ENCODE results near the gene AGPAT4. TPM values are rescaled to one million over a fixed set of nuclear protein-coding genes. Genes with fewer than 3 reads are reported as not detected.
"Not testable (repeated sequence)": the region's sequence is repeated elsewhere in the genome, so short reads cannot be mapped to it uniquely, and the experiment has no call there.

Gene AGPAT4
- total RNA-seq, 1 donor from 2014 or later = 73.2 TPM

- no peak for DNase-seq
Measured at GRCh38 chr6:161227004-161227960, 46.6 kb downstream of the AGPAT4 start.

- no peak for DNase-seq
Measured at GRCh38 chr6:161226009-161226964, 47.6 kb downstream of the AGPAT4 start.

GRCh38 chr6:161225681-161226008, 48.2 kb downstream of the AGPAT4 start:
- DNase-seq = no peak

DNA sequence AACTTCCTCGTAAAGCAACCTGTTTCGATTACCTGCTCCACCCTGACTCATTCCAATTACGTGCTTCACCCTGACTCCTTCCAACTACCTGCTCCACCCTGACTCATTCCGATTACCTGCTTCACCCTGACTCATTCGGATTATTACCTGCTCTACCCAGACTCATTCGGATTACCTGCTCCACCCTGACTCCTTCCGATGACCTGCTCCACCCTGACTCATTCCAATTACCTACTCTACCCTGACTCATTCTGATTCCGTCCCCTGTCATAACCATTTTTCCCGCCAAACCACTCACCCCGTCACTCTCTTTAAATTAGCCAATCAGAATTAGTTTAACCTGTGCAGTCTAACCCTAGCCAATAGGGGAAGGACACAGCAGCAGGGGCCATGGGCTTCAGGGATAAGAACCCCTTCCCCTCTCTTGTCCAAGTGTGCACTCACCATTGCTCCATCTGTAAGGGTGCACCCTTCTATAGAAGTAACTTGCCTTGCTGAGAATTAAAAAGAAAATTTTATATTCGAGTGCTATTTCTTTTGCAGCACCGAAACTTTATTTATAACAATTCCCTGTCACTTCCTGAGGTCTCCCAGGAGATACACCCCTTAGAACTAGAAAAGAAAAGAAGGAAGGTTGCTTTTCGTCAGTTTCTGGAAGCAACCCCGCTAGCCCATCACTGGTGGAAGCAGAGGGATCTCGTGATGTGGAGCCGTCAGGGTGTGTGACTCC, 48.7 kb downstream of the AGPAT4 start:
- DNase-seq = not testable (repeated sequence)

- no peak for DNase-seq
Measured at GRCh38 chr6:161223646-161224045, 50.2 kb downstream of the AGPAT4 start.

DNA sequence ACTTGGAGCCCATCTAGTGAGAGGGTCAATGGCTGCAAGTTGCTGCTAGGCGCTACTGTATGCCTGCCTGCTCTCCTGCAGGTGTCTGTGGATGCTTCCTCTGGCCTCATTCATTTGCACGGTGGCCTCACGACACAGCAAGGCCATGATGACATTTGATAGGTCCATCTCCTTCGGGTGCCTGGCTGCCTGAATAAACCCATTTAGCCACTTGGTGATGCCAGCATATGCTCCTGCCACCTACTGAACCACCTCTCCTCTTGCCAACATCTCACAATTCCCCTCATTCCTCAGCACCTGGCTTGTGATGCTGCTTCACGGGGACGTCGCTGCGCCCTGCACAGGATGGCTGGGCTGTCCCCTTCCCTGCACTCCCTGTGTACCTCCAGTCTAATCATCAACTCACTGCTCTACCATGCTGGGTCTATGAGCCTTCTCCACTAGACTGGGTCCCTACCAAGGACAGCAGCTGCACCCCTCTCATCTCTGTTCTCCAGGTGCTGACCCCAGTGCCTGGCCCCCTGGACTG, 51.1 kb downstream of the AGPAT4 start:
- DNase-seq = no peak

- DNase-seq = no peak
Measured at GRCh38 chr6:161220346-161220745, 53.5 kb downstream of the AGPAT4 start.

DNA sequence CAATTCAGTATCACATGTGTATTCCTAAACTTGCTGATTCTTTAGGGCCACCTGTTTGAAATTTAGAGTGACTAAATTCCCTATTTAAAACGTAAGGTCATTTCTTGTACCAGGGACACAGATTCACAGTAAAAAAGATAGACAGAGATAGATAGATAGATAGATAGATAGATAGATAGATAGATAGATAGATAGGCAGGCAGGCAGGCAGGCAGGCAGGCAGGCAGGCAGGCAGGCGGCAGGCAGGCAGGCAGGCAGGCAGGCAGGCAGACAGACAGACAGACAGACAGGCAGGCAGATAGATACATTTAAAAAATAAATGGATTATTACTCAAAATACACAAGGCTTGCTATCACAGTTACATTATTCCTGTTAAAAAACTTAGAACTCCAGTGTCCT, 54.2 kb downstream of the AGPAT4 start:
- no peak for DNase-seq

GRCh38 chr6:161218222-161218621, 55.6 kb downstream of the AGPAT4 start:
- no peak for DNase-seq

- DNase-seq = no peak
Measured at GRCh38 chr6:161217628-161218027, 56.2 kb downstream of the AGPAT4 start.

DNA sequence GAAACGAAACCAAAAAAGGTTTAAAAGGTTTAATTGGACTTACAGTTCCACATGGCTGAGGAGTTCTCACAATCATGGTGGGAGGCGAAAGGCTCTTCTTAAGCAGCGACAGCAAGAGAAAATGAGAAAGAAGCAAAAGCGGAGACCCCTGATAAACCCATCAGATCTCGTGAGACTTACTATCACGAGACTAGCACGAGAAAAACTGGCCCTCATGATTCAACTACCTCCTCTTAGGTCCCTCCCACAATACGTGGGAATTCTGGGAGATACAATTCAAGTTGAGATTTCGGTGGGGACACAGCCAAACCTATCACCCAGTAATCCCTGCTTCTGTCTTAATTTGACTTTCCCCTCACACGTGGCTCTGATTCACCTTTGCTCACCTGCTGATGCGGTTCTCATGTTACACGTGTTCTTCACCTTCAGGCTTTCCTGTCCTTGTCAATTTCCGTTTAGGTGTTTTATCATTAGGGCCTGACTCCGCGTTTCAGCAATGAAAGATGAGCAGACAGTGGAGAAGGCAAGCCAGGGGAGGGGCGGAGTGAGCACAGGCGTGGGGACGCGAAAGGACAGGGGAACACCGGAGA, 57.1 kb downstream of the AGPAT4 start:
- DNase-seq = no peak

GRCh38 chr6:161215876-161216615, 57.8 kb downstream of the AGPAT4 start:
- DNase-seq = no peak

DNA sequence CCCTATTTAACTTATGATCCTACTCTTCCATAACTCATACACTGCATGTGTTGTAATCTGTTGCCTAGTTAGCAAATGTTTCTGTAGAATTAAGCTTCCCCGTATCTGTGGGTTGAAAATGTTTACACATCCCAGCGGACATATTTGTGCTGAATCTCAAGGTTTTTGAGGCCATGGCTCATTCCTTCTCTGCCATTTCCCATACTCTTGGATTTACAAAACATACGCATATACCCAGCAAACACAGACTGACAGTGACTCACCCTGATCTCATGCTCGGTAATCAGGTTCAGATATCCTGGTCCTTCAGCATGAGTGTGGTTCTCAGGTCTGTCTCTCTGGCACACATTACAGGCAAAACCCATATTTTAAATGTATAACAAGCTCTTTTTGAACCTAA, 58.7 kb downstream of the AGPAT4 start:
- DNase-seq = no peak

DNA sequence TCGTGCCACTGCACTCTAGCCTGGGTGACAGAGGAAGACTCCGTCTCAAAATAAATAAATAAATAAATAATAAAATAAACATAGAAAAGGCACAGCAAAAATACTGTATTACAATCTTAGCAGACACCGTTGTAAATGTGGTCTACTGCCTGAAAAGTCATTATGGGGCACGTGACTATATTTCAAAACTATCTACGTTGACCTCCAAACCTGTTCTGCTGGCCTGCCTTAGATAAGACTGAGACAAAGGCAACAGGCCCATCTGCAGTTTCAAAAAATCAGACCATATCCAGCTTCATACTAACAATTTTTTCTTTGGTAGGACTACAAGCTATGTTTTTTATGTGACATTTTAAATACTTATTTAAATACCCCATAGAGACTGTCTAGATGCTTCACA, 59.1 kb downstream of the AGPAT4 start:
- no peak for DNase-seq

GRCh38 chr6:161212902-161213301, 61.0 kb downstream of the AGPAT4 start:
- DNase-seq = no peak

DNA sequence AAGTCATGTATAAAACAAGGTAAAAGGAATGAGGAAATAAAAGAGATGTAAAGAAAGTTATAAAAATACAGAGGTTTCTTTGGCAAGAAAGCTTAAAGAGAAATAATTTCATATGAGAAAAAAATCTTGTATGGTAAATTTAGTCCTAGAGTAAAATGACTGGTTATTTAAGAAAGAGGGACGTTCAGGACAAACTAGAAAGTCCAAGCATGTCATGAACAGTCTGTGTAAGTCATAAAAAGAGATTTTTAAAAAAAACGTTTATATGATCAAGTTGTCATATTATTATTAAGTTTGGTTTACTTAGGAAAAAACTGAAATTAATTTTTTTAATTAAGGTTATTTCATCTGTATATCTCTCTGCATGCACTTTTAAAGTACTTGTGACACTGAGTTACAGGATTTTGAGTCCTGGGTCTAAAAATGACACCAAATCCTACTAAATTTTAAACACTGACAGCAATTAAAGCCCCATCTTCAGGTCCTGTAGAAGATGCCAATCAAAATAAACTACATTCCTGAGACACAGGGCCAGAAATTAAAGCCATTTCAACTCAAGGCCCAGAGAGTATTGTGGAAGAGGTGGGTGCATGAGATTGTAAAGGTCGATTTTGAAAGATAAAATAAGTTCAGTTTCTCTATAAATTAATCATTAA, 62.4 kb downstream of the AGPAT4 start:
- no peak for DNase-seq

- no peak for DNase-seq
Measured at GRCh38 chr6:161210857-161211256, 63.0 kb downstream of the AGPAT4 start.

- DNase-seq = no peak
Measured at GRCh38 chr6:161207200-161207599, 66.7 kb downstream of the AGPAT4 start.

DNA sequence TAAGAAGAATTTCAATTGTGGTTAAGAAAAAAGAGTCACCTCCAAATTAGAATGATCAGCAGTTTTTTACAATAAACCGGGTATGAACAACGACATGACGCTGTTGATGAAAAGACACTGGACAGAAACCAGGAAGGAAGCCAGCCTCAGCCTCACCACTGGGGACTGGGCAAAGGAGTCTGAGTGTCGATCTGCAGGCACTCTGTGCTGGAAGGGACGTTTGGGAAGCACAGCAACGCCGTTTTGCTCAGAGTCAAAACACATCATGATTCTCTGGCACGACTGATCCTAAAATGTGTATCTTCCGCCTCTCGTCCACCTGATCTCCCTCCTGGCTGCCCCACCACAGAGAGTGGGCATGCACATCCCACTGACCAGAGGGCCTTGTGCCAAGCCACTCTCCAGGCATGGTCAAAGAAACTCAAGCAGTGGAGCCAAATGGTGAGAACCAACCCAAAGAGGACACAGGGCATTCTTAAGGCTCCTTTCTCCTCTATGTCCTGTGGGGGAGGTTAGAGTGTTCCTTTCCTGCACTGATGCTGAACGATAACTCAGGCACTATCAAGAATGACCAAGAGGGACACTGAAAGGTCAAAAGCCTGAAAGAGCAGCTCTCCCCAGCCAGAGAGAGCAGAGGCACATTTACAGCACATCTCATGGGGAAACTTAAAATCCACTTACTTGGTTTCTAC, 68.8 kb downstream of the AGPAT4 start:
- no peak for DNase-seq

Data from occipital lobe (tissue), 2 donors.